GM12892 (cell line): ENCODE data around the gene MROH7.

ENCODE experiments used
- POLR2A ChIP-seq: IDR thresholded peaks from 2 replicates; pipeline ENCODE4 v1.6.1; 2011; ENCODE audit warnings: low read depth, low read length, control low read depth
- POLR2AphosphoS5 ChIP-seq: IDR thresholded peaks from 2 replicates; pipeline ENCODE4 v1.6.1; 2011; ENCODE audit warnings: low read depth, low read length, control low read depth
- TAF1 ChIP-seq: IDR thresholded peaks from 2 replicates; pipeline ENCODE4 v1.6.1; 2011; ENCODE audit warnings: low read depth, mild to moderate bottlenecking, control low read depth, low read length, borderline replicate concordance

GRCh38 chr1:54754486-54755285 is 113.1 kb downstream of the MROH7 start:
- TF ChIP-seq TAF1 (no peak), POLR2A (no peak), POLR2AphosphoS5 (no peak)
